HG03460 (cell line): Measurements from ENCODE around the gene KCNN1.
"Not testable (repeated sequence)": the region's sequence is repeated elsewhere in the genome, so short reads cannot be mapped to it uniquely, and the experiment has no call there.

Experiments used
- ATAC-seq: cut with Tn5 transposase; IDR thresholded peaks from one replicate; pipeline ENCODE4 v1.9.1; 2021; ENCODE audit not compliant: unreplicated experiment

The KCNN1 gene

GRCh38 chr19:17999684-18000479, 33.0 kb downstream of the KCNN1 start:
- no peak for ATAC-seq

- no peak for ATAC-seq
Measured at GRCh38 chr19:18000480-18000914, 33.6 kb downstream of the KCNN1 start.

GRCh38 chr19:18000915-18001776, 34.2 kb downstream of the KCNN1 start:
- ATAC-seq: peak; percentile 63

DNA sequence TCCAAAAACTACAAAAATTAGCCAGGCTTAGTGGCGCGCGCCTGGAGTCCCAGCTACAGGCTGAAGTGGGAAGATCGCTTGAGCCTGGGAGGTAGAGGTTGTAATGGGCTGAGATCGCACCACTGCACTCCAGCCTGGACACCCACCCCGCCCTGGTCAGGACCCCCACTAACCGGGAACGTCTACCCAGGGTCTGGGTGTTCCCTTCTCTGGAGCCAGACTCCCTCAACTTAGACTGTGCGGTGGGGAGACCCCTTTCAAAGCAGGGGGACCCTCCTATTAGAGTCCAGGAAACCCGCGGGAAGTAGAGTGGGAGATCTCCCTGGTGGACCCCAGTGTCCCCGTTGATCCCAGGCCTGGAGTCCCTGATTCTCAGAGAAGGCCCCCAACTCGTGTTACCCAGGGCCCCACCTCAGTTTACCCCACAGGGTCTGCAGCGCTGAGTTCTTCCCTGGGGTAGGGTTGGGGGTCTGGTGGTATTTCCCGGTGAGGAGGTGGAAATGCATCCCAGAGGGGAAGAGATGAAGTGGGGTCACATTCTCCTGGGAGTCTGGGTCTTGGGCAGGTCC, 35.0 kb downstream of the KCNN1 start:
- no peak for ATAC-seq

DNA sequence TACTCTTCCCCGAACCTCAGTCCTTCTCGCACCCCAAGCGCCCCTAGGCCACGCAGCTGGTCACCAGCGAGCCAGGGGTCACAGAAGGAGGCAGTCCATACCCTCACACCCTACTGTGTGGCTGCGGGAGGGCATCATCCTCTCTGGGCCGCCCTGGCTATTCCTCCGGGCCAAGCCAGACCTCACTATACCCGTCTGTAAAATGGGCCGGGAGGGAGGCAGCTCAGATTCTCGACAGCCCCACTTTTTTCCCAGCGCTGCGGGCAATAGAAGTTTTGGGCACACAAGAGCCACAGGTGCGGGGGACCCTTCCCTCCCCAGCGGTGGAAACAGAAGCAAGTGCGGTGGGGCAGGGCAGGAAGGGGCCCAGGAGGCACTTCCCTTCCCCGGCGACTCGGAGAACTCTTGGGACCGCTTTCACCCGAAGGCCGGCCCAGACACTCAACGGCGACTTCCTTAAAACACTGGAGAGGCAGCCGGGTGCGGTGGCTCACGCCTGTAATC, 35.5 kb downstream of the KCNN1 start:
- ATAC-seq: no peak

- not testable (repeated sequence) for ATAC-seq
Measured at GRCh38 chr19:18005750-18006149, 38.8 kb downstream of the KCNN1 start.

DNA sequence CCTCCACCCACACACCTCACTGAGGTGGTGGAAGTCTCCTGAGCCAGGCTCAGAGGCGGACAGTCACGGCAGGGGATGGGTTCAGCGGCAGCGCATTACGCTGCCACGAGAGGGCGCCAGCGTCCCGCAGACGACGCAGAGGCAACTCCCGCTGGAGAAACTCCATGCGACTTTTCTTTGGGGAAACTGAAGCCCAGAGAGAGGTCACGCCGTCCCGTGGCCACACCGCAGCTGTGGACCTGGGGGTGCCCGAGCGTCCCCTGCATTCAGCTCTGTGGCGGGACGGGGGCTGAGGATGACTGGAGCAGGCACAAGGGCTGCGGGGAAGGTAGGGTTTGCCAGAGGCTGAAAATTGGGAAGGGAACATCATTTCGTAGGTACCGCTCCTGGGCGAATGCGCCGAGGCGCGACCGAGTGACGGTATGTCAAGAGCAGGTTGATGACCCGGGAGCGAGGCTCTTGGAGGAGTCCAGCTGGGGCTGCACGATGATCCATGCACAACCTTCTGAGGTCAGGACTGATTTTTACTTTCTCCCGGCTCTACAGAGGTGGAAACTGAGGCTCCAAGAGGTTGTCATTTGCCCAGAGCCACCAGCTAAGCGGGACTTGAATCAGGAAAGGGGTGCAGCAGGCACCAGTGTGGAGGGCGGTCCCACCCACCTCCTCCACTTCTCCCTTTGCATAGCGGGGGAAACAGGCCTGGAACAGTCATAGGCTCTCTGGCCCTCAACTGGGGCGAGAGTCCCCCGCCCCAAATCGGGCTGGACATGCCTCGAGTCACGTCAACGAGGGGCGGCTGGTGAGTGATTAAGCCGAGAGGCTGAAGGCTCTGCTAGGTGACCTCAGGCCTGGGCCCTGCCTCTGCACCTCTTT, 40.4 kb downstream of the KCNN1 start:
- no peak for ATAC-seq

DNA sequence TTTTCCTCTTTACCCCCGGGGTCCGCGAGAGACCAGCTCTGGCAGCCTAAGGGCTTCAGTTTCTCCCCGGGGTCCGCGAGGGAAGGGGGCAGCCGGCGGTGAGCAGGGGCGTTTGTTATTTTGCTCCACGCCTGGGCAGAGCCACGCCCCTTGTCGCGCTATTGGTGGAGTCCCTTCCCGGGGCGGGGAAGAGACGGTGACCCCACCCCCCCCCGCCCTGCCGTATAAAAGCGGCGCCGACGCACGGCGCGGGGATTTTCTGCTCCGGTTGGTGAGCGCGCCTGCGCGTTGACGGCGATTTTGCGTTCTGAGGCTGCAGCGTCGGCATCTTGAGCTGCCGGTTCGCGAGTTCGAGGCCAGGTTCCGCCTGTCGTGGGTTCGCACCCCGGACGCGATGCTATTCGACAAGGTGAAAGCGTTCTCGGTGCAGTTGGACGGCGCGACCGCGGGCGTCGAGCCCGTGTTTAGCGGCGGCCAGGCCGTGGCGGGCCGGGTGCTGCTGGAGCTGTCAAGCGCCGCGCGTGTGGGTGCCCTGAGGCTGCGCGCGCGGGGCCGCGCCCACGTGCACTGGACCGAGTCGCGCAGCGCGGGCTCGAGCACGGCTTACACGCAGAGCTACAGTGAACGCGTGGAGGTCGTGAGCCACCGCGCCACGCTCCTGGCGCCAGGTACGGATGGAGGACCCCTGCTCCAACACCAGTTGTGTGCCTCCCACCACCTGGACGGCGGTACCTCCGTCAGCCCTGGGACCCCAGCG, 41.2 kb downstream of the KCNN1 start, which contains the start of gene ARRDC2:
ARRDC2 (plus strand) TSS at position 254 of the 757 bp plus-strand sequence; CDS start at position 395, 141 bp downstream.
- no peak for ATAC-seq

- ATAC-seq: no peak
Measured at GRCh38 chr19:18008814-18009213, 41.9 kb downstream of the KCNN1 start.

DNA sequence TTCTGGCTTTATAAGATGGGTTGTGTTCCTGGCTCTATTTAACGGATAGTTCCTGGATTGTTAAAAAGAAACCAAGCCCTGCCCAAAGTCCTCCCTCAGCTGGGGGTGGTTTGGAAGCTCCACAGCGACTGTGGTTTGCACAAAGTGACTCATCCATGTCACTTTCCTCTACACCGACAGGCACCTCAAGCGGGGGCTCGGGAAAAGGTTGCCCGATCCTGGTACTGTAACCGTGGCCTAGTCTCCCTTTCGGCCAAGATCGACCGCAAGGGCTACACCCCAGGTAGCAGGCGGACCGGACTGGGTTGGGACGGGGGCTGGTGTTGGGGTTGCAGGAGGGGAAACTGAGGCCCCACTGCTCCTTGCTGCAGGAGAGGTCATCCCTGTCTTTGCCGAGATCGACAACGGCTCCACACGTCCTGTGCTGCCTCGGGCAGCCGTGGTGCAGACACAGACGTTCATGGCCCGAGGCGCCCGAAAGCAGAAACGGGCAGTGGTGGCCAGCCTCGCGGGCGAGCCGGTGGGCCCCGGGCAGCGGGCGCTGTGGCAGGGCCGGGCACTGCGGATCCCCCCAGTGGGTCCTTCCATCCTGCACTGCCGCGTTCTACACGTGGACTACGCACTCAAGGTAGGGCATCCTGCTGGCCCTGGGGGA, 42.6 kb downstream of the KCNN1 start:
- no peak for ATAC-seq

GRCh38 chr19:18010149-18010548, 43.2 kb downstream of the KCNN1 start:
- ATAC-seq: no peak

DNA sequence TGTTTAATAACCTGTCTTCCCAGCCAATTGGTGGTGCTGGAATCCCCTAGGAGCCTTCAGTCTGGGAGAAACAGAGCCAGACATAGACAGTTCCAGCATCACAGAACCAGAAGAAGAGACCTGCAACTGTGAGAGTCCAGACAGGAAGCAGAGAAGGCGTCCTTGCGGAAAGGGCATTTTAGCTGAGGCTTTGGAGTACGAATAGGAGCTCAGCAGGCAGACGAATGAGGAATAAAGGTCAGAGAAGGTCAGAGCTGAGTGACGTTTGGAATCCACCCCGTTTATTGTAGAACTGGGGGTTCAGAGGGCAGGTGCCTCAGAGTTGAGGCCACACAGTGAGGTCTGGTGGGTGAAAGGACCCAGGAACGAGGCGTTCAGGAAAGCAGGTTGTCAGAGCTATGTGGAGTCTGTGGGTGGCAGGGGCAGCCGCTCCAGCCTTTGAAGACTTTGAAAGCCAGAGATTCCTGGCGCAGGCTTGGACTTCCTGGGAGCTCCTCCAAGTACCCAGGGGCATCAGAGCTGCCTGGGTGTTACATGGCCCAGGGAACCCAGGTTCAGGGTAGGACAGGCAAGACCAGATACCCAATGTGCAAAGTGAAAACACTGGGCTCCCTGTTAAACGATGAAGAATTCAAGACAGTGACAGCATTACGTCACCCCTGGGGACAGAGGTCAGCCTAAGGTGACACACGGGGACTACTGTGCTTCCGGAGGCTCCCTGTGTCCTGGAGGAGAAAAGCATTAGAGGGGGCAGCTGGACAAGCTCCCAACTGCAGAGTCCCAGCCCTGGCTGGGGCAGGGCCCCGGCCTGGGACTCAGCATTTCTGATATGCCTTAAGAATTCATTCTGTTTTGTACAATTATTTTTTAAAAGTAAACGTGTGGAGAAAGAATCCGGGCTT, 46.6 kb downstream of the KCNN1 start:
- ATAC-seq: no peak

GRCh38 chr19:18014197-18014596, 47.3 kb downstream of the KCNN1 start:
- no peak for ATAC-seq

- no peak for ATAC-seq
Measured at GRCh38 chr19:18016209-18016910, 49.5 kb downstream of the KCNN1 start.

DNA sequence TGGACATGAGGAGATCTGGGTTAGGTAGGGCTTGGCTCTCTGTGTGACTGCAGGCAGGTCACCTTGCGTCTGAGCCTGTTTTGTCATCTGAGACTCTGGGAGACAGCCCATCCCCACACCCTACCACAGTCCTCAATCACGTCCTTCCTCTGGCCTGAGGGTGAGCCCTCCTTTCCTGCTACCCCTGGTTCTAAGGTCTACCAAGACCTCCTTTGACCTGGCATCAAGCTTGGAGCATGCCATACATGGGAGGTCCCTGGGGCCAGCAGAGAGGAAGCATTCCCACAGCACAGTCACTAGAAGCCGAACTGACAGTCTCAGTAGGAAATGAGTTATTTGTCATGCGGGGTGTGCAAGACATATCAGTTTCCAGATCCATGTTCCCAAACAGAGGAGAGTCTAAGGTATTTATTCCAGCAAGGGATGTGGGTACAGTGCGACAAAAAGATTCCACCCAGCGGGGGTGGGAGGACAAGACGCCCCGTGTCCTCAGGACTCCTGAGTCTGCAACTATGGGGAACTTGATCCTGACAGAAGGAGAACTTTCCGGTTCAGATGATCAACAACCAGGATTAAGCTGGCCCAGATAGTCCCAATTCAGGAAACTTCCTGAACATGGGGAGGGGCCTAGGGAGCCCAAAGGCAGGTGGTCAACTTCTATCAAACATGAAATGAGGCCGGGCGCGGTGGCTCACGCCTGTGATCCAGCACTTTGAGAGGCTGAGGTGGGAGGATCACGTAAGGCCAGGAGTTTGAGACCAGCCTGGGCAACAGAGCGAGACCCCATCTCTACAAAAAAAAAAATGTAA, 50.6 kb downstream of the KCNN1 start:
- no peak for ATAC-seq

DNA sequence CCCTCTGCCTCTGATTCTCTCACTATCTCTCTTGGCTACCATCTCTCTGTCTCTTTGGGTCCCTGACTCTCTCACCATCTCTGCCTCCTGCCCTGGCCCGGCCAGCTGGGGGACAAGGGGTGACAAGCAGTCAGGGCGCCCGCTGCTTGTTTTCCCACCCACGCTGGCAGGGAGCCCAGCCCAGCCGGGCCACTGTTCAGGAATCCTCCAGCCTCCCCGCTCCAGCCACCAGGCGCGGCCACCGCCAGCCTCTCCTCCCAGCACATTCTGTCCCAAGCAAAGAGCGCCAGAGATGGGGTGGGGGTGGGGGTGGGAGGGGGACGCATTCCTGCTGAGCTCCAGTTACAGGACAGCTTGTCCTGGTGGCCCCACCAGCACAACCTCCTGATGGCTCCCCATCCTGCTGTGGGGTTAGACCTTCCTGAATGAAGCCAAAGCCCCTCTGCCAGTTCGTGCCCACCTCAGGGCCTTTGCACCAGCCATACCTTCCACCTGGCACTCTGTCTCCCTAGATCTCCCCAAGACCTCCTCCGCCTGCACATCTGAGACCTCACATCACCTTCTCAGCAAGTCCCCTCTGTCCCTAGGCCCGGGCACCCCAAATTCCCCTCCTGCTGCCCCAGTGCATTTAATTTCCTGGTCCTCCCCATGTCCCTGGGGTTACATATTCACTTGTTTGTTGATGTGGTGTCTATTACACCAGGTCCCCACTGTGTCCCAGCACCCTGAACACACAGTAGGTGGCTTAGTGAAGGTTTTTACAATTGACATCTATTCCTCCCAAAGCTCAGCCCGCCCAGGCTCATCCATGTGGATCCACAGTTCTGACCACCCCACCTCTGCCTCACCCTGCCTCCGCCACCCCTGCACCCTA, 53.5 kb downstream of the KCNN1 start:
- no peak for ATAC-seq
